Measurements from ENCODE around the gene LDLRAD4.

Gene LDLRAD4

GRCh38 chr18:13280070-13280795 is 61.7 kb downstream of the LDLRAD4 start:
- no peak overlapping the region for H3K4me3 ChIP-seq (replicated peaks in 1 of 2; ENCODE audit: low read depth in 2 of 2, low read length in 2 of 2)
- TF ChIP-seq CTCF (IDR thresholded peaks at IDR 0.05; ENCODE audit: low read depth, low read length) = no peak
- DNase-seq (ENCODE audit: low read depth in 2 of 2) = peak in 1 of 2 donors; percentile 17

DNA sequence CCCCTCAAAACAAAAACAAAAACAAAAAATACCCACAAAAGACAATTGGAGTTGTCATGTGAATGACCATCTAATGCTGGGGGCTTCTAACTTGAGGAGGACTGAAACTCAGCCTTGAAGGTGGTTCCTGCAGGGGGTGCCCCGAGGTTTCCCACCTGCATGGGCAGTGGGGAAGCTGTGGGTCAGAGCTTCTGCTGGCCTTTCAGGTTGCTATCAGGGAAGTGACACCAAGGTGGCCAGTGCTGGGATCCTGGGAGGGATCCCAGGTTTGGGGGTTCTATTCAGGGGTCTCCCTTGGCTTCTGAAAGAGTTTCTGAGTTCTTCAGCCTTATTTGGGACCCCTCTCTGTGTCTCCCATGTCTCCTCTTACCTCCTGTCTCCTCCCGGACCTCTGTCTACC is 62.8 kb downstream of the LDLRAD4 start:
- TF ChIP-seq CTCF (IDR thresholded peaks at IDR 0.05; ENCODE audit: low read depth, low read length) = no peak
- H3K4me3 ChIP-seq (replicated peaks in 1 of 2; ENCODE audit: low read depth in 2 of 2, low read length in 2 of 2) = no peak overlapping the region
- no peak for DNase-seq (ENCODE audit: low read depth in 2 of 2)

GRCh38 chr18:13283746-13284145 is 65.2 kb downstream of the LDLRAD4 start:
- no peak for DNase-seq (ENCODE audit: low read depth in 2 of 2)
- no peak overlapping the region for H3K4me3 ChIP-seq (replicated peaks in 1 of 2; ENCODE audit: low read depth in 2 of 2, low read length in 2 of 2)
- no peak for TF ChIP-seq CTCF (IDR thresholded peaks at IDR 0.05; ENCODE audit: low read depth, low read length)

DNA sequence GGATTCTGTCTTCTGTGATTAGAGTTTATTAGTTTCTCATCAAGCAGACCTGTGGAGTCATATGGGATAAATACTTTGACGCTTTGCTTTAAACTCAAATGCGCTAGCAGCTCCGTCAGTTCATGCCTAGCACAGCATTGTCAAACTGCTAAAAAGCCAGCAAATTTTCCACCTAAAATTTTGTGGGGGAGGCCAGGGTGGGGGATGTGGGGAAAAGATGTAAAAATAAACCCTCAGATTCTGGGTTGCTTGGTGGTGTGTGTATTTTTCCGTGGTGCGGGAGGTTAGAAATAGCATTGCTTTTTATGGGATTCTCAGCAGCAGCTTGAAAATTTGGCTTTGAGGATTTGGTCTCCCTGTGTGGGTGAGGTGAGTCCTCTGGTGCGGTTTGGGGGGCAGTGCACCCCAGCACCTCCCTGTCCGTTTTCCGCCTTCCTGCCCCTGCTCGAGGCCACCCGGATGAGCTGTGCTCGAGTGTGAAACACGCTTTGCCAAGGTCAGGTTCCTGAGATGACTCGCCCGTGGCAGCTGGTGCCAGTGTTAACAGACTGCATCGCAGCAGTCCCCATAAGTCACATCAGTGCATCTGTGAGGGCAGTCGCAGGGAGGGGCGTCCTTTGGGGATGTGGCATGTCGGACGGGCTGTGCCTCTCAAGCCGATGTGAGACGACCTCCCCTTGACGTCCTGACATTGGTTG is 65.9 kb downstream of the LDLRAD4 start:
- no peak for TF ChIP-seq CTCF (IDR thresholded peaks at IDR 0.05; ENCODE audit: low read depth, low read length)
- H3K4me3 ChIP-seq (replicated peaks in 1 of 2; ENCODE audit: low read depth in 2 of 2, low read length in 2 of 2) = no peak overlapping the region
- no peak for DNase-seq (ENCODE audit: low read depth in 2 of 2)

- TF ChIP-seq CTCF (IDR thresholded peaks at IDR 0.05; ENCODE audit: low read depth, low read length) = no peak
- H3K4me3 ChIP-seq (replicated peaks in 1 of 2; ENCODE audit: low read depth in 2 of 2, low read length in 2 of 2) = no peak overlapping the region
- DNase-seq (ENCODE audit: low read depth in 2 of 2) = no peak
Measured at GRCh38 chr18:13285874-13286273, 67.3 kb downstream of the LDLRAD4 start.

DNA sequence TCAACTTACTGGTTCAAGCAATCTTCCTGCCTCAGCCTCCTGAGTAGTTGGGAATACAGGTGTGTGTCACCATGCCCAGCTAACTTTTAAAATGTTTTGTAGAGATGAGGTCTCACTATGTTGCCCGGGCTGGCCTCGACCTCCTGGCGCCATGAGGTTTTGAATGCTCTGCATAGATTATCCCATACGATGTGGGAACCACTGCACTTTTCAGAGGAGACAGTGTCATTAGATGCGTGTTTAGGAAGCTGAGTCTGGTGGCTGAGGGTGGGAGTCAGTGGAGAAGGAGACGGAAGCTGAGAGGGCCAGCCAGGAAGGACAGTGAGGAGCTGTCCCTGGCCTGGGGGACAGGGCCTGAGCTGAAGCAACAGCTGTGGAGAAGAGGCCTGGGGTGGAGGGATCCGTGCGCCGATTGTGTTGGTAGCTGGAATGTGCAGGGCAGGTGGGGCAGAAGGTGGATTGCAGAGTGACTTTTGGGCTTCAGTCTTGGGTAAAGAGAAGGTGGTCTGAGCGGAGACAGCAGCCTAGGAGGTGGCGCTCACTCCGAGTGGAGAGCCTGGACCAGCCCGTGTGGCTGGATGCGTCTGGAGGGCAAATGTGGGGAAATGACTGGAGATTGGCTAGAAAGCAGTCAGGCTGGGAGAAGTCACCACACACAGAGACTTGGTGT is 68.0 kb downstream of the LDLRAD4 start:
- DNase-seq (ENCODE audit: low read depth in 2 of 2) = no peak
- no peak overlapping the region for H3K4me3 ChIP-seq (replicated peaks in 1 of 2; ENCODE audit: low read depth in 2 of 2, low read length in 2 of 2)
- TF ChIP-seq CTCF (IDR thresholded peaks at IDR 0.05; ENCODE audit: low read depth, low read length) = no peak
